Activated CD4-positive, alpha-beta memory T cell treated with anti-CD3 and anti-CD28 coated beads, Interleukin-2, amount 10 ng/mL, durations not matched to agents 7 days and 5 days (primary cell): Measurements from ENCODE around the gene LDAH. TPM values are rescaled to one million over a fixed set of nuclear protein-coding genes. Genes with fewer than 3 reads are reported as not detected.

Experiments
- CTCF ChIA-PET: fragments of 350-600 bp; sonication (Branson Sonifier 250); formaldehyde crosslinking; loops from one replicate; lab custom pipeline; 2021; ENCODE audit warnings: antibody characterized with exemption, inconsistent platforms; lab: Charles Lee
- POLR2A ChIA-PET: fragments of 350-600 bp; sonication (Branson Sonifier 250); formaldehyde crosslinking; loops from one replicate; lab custom pipeline; 2021; ENCODE audit warnings: antibody characterized with exemption; lab: Charles Lee
- DNase-seq: peaks from one replicate; pipeline ENCODE4 v3.0.0-alpha.2; 2020
- H3K27ac Mint-ChIP-seq: one replicate; pipeline ENCODE4 v1.8.0; 2021; ENCODE audit warnings: mild to moderate bottlenecking, mixed read lengths
- H3K27me3 Mint-ChIP-seq: one replicate; pipeline ENCODE4 v1.8.0; 2021; ENCODE audit warnings: mixed read lengths
- H3K36me3 Mint-ChIP-seq: one replicate; pipeline ENCODE4 v1.8.0; 2021; ENCODE audit warnings: low read depth, mixed read lengths
- H3K4me1 Mint-ChIP-seq: one replicate; pipeline ENCODE4 v1.8.0; 2021; ENCODE audit warnings: mixed read lengths
- H3K4me3 Mint-ChIP-seq: one replicate; pipeline ENCODE4 v1.8.0; 2021; ENCODE audit warnings: mild to moderate bottlenecking, mixed read lengths
- H3K9me3 Mint-ChIP-seq: one replicate; pipeline ENCODE4 v1.8.0; 2021; ENCODE audit warnings: mixed read lengths
- total RNA-seq, 2 experiments: library from RNA; stranded (reverse); gene quantifications; one replicate each; pipeline ENCODE4 v1.2.3, GENCODE V29; 2021

LDAH gene
- total RNA-seq, 2 experiments from 2014 or later, result 26.4 to 28.1 TPM

DNA sequence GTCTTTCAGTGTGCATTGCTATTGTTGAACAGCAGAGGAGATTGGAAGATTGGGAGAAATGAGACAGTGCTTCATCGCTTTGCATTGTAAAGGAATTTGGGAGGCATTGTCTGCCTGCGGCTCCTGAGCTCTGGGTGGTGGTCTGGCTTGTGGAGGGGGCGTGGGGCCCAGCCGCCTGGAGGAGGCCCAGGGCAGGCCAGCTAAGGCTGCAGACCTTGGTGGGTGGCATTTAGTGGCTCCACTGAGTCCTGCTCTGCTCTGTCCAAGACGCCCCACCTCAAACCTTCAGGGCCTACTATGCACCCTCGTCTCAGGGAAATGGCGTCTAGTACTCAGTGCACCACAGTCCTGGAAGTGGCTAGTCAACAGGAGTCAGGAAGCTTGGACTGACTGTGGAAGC lies 166.3 kb downstream of the LDAH start:
- Mint-ChIP-seq H3K27ac (no peak overlapping the region), H3K36me3 (no peaks in the 10 kb centered on the region), H3K4me3 (no peak overlapping the region), H3K27me3 (peaks cover 47% of the 10 kb centered on the region), H3K9me3 (no peaks in the 10 kb centered on the region), H3K4me1 (peaks cover 9% of the 10 kb centered on the region)
- POLR2A ChIA-PET, result no interaction called here
- DNase-seq, result no peak
- CTCF ChIA-PET, result interaction anchor here (1.7 kb wide), 3 partner anchors 10 to 307 kb away, joined by 3 to 5 read pairs (median 4); partner anchors contain the start of gene GDF7

DNA sequence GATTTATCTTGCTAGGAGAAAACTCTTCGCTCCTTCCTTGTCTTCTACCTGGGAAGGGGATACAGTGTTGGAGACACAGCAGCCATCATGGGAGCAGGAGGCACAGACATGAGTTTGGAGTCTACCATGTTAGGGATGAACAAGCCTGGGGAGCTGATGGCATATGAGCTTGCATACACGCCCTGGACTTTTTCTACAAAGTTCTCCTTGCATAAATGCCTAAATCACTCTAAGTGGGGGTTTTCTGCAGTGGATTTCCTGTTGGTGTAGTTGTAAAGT lies 168.4 kb downstream of the LDAH start:
- CTCF ChIA-PET, result no interaction called here
- POLR2A ChIA-PET, result interaction anchor here (0.6 kb wide), 1 partner anchor 380 kb away, joined by 3 read pairs; no protein-coding TSS in a partner anchor

DNA sequence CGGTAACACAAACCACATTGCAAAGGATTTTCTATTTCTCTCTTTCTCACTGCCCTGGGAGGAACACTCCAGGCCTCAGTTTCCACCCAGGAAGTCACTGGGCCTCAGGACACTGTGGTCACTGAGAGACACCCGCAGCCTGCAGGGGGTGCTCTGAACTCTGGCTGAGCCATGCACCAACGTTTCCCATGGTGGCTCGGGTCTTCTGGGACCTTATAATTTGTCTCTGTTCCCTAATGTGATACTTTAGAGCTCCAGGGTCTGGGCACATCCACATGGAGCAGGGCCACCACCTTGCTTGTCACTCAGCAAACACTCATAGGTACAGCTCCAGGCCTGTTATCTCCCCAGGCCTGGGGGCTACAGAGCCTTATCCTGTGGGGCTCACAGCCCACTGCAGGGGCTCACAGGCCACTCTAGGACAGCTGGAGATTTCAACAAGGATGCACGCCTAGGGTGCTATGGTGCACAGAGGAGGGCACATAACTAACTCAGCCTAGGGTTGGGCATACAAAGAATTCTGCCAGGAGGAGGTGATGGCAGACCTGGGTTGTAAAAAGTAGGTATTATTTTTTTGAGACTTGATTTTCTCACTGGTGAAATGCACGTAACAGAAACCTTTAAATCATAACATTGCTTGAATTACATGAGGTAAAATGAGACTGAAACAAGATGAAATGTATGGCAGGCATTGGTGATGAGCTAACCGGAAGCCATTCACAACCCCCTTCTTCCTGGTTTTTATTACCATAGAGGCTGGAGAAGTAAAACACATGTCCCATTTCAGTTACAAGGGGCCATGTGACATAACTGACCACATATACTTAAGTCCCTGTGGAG lies 169.0 kb downstream of the LDAH start:
- ChIA-PET CTCF (interaction anchor here (3.7 to 4.2 kb wide), 2 partner anchors 7 to 12 kb away, joined by 20 to 59 read pairs; no protein-coding TSS in a partner anchor), POLR2A (no interaction called here)
- peaks cover 24% of the 10 kb centered on the region for H3K27me3 Mint-ChIP-seq
- H3K27ac Mint-ChIP-seq, result no peak overlapping the region
- DNase-seq, result no peak
- peaks cover 30% of the 10 kb centered on the region for H3K4me1 Mint-ChIP-seq
- H3K36me3 Mint-ChIP-seq, result no peaks in the 10 kb centered on the region
- no peak overlapping the region for H3K4me3 Mint-ChIP-seq
- no peaks in the 10 kb centered on the region for H3K9me3 Mint-ChIP-seq

More for the DNA sequence above, 168.4 kb downstream of the LDAH start:
- no peaks in the 10 kb centered on the region for H3K9me3 Mint-ChIP-seq
- H3K36me3 Mint-ChIP-seq, result no peaks in the 10 kb centered on the region
- H3K27me3 Mint-ChIP-seq, result peaks cover 29% of the 10 kb centered on the region
- H3K27ac Mint-ChIP-seq, result no peak overlapping the region
- H3K4me1 Mint-ChIP-seq, result peaks cover 24% of the 10 kb centered on the region
- no peak overlapping the region for H3K4me3 Mint-ChIP-seq
- no peak for DNase-seq

DNA sequence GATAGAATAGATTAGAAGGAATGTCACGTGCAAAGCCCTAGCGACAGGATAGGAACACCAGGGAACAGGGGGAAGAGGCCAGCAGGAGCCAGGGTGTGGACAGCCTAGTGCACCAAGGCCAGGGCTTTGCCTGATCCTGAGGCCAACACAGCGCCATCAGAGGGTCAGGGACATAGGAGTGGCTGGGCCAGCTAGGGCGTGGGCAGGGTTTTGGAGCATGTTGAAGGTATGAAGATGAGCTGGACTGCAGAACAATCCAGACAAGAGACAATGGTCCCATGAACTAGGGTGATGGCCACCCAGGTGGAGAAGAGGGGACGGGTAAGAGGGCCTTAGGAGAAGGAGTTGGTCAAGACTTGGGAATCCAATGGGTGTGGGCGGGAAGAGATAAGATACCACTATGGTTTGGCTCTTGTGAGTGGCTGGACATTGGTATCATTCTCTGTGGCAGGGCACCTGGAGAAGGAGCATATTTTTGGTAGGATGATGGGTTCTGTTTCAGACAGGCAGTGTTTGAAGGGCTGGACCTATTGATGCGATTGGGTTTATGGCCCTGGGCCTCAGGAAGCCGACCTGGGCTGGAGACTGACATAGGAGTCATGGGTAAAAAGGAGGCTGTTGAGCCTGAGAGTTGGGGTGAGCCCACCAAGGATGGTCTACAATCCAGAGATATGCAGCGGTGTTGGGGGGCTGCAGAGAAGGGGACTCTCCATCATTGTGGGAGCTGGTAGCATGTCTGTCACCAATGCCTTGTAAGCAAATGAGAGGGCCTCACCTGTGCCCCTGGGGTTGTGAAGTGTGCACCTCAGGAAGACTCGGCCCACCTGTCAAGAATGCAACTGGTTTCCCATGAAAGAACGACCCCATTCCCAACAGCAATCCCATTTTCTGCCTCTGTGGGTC lies 170.0 kb downstream of the LDAH start:
- POLR2A ChIA-PET, result interaction anchor here (0.7 to 3.2 kb wide), 3 partner anchors 170 to 1305 kb away, joined by 3 to 28 read pairs (median 4); partner anchors contain the start of gene LDAH
- no peak for DNase-seq
- Mint-ChIP-seq H3K9me3 (no peaks in the 10 kb centered on the region), H3K4me3 (no peak overlapping the region), H3K27me3 (peaks cover 18% of the 10 kb centered on the region), H3K36me3 (no peaks in the 10 kb centered on the region), H3K4me1 (peaks cover 31% of the 10 kb centered on the region), H3K27ac (no peak overlapping the region)
- CTCF ChIA-PET, result interaction anchor here (2.6 to 4.9 kb wide), 4 partner anchors 8 to 240 kb away, joined by 7 to 59 read pairs (median 32); no protein-coding TSS in a partner anchor

DNA sequence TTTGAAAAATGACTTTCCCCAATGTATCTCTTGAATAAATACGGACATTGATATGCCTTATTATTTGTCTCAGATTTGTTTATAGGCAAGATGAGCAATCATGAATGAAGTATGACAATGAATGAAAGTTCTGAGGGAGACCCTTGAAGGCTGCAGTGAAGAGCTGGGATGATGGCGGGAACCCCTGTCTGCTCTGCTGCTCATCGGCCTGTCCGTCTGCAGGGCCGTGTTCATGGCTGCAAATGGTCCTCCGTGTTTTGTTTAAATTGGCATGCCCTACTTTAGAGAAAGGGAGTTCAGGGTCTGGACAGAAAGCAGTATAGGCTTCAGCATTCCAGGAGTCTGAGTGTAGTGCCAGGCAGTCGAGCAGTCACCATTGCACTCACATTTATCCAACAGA lies 170.8 kb downstream of the LDAH start:
- peaks cover 16% of the 10 kb centered on the region for H3K27me3 Mint-ChIP-seq
- no peak overlapping the region for H3K4me3 Mint-ChIP-seq
- H3K4me1 Mint-ChIP-seq, result peaks cover 30% of the 10 kb centered on the region
- H3K9me3 Mint-ChIP-seq, result no peaks in the 10 kb centered on the region
- POLR2A ChIA-PET, result interaction anchor here (0.7 to 3.2 kb wide), 11 partner anchors 9 to 1305 kb away, joined by 3 to 28 read pairs (median 6); partner anchors contain the start of genes LAPTM4A, LDAH and RHOB
- CTCF ChIA-PET, result interaction anchor here (1.1 to 4.9 kb wide), 16 partner anchors 9 to 355 kb away, joined by 3 to 59 read pairs (median 6); no protein-coding TSS in a partner anchor
- DNase-seq, result no peak
- no peaks in the 10 kb centered on the region for H3K36me3 Mint-ChIP-seq
- peak overlapping the region; percentile 89 for H3K27ac Mint-ChIP-seq

DNA sequence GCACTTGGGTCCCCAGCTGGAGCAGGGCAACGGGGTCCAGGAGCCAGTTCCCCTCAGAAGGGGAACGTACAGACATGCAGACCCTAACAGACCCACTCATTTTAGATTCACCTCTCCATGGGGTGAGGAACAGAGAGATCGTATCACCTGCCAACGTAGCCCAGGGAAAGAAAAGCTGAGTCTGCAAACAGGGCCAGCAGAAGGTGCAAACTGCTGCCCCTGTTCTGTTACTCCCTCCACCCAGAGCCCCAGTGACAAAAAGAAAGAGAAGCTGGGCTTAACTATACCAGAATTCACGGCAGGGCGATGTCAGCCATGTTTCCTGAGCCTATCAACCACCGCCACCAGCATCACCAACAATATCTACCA lies 171.2 kb downstream of the LDAH start:
- peaks cover 15% of the 10 kb centered on the region for H3K27me3 Mint-ChIP-seq

DNA sequence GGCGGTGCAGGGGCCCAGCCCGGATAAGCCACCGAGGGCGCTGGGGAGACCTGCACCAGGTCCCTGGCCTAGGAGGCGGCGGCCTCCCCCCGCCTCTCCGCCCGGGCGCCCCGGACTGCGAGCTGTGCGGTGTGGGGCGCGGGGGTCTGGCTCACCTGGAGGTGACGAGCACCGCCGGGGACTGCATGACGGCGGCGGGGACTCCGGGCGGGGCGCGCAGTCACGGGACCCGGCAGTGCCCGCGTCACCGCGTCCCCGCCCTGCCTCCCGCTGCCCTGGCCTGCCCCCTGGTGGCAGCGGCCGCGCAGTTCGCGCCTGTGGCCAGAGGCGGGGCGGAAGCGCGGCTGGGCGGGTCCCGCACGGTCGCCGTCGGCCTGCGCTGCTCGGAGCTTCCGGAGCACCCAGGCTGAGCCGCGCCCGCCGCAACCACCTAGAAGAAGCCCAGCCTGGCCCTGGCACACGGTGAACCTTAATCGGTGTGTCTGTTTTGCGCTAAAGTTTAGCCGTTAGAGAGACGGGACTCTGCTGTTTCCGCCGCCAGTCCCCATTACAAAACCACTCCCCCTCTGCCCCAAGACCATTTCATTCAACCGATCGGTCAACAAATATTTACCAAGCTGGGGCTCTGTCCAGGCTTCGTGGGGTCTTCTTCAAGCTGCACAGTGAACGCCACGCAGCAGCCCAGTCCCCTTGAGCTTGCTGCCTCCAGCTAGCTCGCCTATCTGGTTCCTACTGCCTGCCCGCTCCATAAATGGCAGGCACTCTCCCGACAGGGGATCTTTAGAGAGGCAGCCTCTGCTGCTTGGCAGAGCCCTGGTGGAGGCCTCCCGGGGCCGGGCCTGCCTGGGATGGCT lies 171.8 kb downstream of the LDAH start, which contains the start of gene HS1BP3:
Gene HS1BP3 (minus strand): TSS at position 222 of the 854 bp plus-strand sequence. CDS start 35 bp downstream, at position 187.
- Mint-ChIP-seq H3K36me3 (no peaks in the 10 kb centered on the region), H3K27ac (peak within 1 kb of the TSS; percentile 89), H3K9me3 (no peaks in the 10 kb centered on the region), H3K4me1 (peaks cover 30% of the 10 kb centered on the region), H3K27me3 (peaks cover 12% of the 10 kb centered on the region), H3K4me3 (peak within 1 kb of the TSS; percentile 91)
- peak; percentile 92 for DNase-seq
- CTCF ChIA-PET, result interaction anchor here (0.7 to 4.9 kb wide), 42 partner anchors 9 to 751 kb away, joined by 3 to 59 read pairs (median 4); partner anchors contain the start of genes LDAH and RHOB
- POLR2A ChIA-PET, result interaction anchor here (0.7 to 3.2 kb wide), 28 partner anchors 9 to 1304 kb away, joined by 3 to 28 read pairs (median 4); partner anchors contain the start of genes LAPTM4A, LDAH and RHOB

More for the DNA sequence above, 171.2 kb downstream of the LDAH start:
- Mint-ChIP-seq H3K4me1 (peaks cover 30% of the 10 kb centered on the region), H3K9me3 (no peaks in the 10 kb centered on the region), H3K27ac (peak overlapping the region; percentile 89), H3K36me3 (no peaks in the 10 kb centered on the region), H3K4me3 (peak overlapping the region; percentile 91)
- ChIA-PET CTCF (interaction anchor here (0.7 to 4.9 kb wide), 41 partner anchors 9 to 752 kb away, joined by 3 to 59 read pairs (median 4); partner anchors contain the start of genes LDAH and RHOB), POLR2A (interaction anchor here (0.7 to 3.2 kb wide), 20 partner anchors 9 to 1304 kb away, joined by 3 to 28 read pairs (median 6); partner anchors contain the start of genes LAPTM4A, LDAH and RHOB)
- DNase-seq, result no peak

DNA sequence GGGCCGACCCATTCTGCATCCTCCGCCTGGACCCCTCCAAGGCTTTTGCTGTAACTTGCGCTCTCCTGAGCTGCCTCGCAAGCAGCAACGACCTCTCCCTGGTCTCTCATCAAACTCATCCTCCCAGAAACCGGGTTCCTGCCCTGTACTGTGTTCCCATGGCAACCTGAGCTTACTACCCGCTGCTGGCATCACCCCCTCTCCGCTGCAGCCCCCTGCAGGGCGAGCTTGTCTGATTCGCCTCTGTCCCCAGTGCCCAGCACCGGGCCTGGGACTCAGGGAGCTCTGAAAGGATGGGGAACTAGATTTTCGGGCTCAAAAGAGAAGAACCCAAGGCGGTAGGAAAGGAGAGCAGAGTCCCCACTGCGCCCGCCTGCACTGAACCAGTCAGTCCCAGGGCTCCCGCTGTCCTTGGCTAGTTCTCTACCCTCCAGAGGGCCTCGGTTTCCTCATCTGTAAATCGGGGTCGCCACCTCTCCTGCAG lies 172.5 kb downstream of the LDAH start:
- Mint-ChIP-seq H3K9me3 (no peaks in the 10 kb centered on the region), H3K36me3 (no peaks in the 10 kb centered on the region), H3K4me1 (peaks cover 30% of the 10 kb centered on the region), H3K4me3 (peak overlapping the region; percentile 91), H3K27me3 (peaks cover 9% of the 10 kb centered on the region), H3K27ac (peak overlapping the region; percentile 70)
- peak; percentile 40 for DNase-seq
- ChIA-PET CTCF (interaction anchor here (0.8 to 4.9 kb wide), 22 partner anchors 8 to 425 kb away, joined by 3 to 59 read pairs (median 6); partner anchors contain the start of genes LDAH and RHOB), POLR2A (interaction anchor here (0.8 to 3.2 kb wide), 23 partner anchors 8 to 750 kb away, joined by 3 to 28 read pairs (median 5); partner anchors contain the start of genes LAPTM4A, LDAH and RHOB)

DNA sequence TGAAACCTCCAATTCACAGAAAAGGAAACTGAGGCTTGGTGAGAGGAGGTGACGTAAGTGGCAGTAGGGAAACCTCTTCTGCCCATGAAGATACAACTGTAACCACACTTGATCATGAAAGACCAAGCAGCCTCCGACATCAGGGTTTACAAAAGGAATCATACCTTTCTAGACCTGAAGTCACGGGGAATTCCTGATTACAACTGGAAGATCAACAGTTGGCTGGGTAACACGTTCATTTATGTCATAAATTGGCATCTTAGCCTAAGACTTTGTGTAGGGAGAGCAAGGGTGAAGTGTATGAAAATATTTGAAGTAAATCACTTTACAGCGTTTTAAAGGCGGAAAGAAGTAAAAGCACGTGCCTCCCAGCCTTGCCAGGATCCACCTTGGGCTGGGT lies 172.9 kb downstream of the LDAH start:
- ChIA-PET CTCF (interaction anchor here (0.8 to 4.9 kb wide), 12 partner anchors 8 to 313 kb away, joined by 3 to 59 read pairs (median 13); partner anchors contain the start of genes LDAH and RHOB), POLR2A (interaction anchor here (0.8 to 3.2 kb wide), 18 partner anchors 8 to 750 kb away, joined by 3 to 28 read pairs (median 6); partner anchors contain the start of genes LDAH and RHOB)
- H3K36me3 Mint-ChIP-seq, result peaks cover under 1% of the 10 kb centered on the region
- peaks cover 4% of the 10 kb centered on the region for H3K27me3 Mint-ChIP-seq
- peak overlapping the region; percentile 91 for H3K4me3 Mint-ChIP-seq
- H3K27ac Mint-ChIP-seq, result peak overlapping the region; percentile 70
- no peaks in the 10 kb centered on the region for H3K9me3 Mint-ChIP-seq
- DNase-seq, result no peak
- H3K4me1 Mint-ChIP-seq, result peaks cover 30% of the 10 kb centered on the region

DNA sequence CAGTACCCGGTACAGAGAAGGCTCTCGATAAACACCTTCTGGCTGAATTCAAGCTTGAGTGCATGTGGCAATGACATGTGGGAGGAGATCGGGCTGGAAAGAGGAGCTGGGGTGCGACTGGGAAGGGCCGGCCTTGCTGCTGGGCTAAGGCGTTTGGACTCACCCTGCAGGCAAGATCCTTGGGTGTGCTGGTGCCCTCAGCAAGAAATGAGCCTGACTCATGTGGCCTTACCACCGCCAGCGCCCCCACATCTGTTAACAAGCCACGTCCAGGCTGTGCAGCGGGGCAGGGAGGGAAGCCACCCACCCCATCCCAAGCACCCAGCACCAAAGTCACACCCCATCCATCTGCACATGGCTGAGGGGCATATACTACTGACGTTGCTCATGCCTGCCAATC lies 173.3 kb downstream of the LDAH start:
- H3K27ac Mint-ChIP-seq, result no peak overlapping the region
- H3K27me3 Mint-ChIP-seq, result peaks cover 2% of the 10 kb centered on the region
- no peak for DNase-seq
- peaks cover 4% of the 10 kb centered on the region for H3K36me3 Mint-ChIP-seq
- CTCF ChIA-PET, result interaction anchor here (1.5 to 4.9 kb wide), 3 partner anchors 205 to 237 kb away, joined by 3 to 43 read pairs (median 16); no protein-coding TSS in a partner anchor
- POLR2A ChIA-PET, result interaction anchor here (1.6 to 2.5 kb wide), 3 partner anchors 11 to 749 kb away, joined by 3 to 16 read pairs (median 11); no protein-coding TSS in a partner anchor
- peaks cover 30% of the 10 kb centered on the region for H3K4me1 Mint-ChIP-seq
- H3K4me3 Mint-ChIP-seq, result peak overlapping the region; percentile 91
- no peaks in the 10 kb centered on the region for H3K9me3 Mint-ChIP-seq

DNA sequence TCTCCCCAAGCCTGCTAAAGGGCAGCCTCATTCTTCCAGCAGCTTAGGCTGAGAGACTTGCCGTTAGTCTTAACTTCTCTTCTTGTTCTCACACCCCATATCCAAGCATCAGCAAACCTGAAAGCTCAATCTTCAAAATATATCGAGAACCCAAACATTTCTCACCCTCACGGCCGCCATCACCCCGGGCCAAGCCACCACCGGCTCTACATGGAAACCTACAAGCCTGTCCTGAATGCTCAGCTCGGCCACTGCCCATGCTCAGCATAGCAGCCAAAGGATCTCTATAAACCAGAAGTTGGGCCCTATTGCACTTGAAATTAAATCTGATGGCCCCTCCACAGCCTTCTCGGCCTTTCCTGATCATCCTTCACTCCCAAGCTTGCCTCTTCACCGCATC lies 174.1 kb downstream of the LDAH start:
- peaks cover 4% of the 10 kb centered on the region for H3K36me3 Mint-ChIP-seq
- ChIA-PET POLR2A (no interaction called here), CTCF (interaction anchor here (1.0 to 4.9 kb wide), 5 partner anchors 12 to 236 kb away, joined by 3 to 43 read pairs (median 10); partner anchors contain the start of gene RHOB)
- no peak overlapping the region for H3K27ac Mint-ChIP-seq
- H3K27me3 Mint-ChIP-seq, result no peaks in the 10 kb centered on the region
- H3K4me3 Mint-ChIP-seq, result peak overlapping the region; percentile 91
- no peaks in the 10 kb centered on the region for H3K9me3 Mint-ChIP-seq
- H3K4me1 Mint-ChIP-seq, result peaks cover 30% of the 10 kb centered on the region
- no peak for DNase-seq
